ENCODE data around the gene SLC8A1. TPM values are rescaled to one million over a fixed set of nuclear protein-coding genes. Genes with fewer than 3 reads are reported as not detected.

Gene SLC8A1
- total RNA-seq, 1 donor, result 82.9 TPM

- Histone ChIP-seq H4K20me1 (ENCODE audit: insufficient read depth, low read length) (no peaks in the 10 kb centered on the region), H3K4me1 (ENCODE audit: insufficient read depth, low read length) (peaks cover 27% of the 10 kb centered on the region), H3K4me2 (ENCODE audit: insufficient read depth, low read length) (no peak overlapping the region), H3K79me2 (ENCODE audit: insufficient read depth, low read length) (peaks cover 78% of the 10 kb centered on the region), H3K9me3 (ENCODE audit: low read depth, low read length) (no peaks in the 10 kb centered on the region), H3K27me3 (ENCODE audit: insufficient read depth, low read length) (no peaks in the 10 kb centered on the region), H2AFZ (ENCODE audit: low read length) (peak overlapping the region; percentile 10), H3K4me3 (ENCODE audit: insufficient read depth, low read length) (no peak overlapping the region), H3K27ac (ENCODE audit: low read depth, low read length) (no peak overlapping the region), H3K36me3 (ENCODE audit: insufficient read depth, low read length) (no peaks in the 10 kb centered on the region)
- no peak for DNase-seq (ENCODE audit: insufficient read length, low spot score, missing footprints)
- TF ChIP-seq, protein P1, sequence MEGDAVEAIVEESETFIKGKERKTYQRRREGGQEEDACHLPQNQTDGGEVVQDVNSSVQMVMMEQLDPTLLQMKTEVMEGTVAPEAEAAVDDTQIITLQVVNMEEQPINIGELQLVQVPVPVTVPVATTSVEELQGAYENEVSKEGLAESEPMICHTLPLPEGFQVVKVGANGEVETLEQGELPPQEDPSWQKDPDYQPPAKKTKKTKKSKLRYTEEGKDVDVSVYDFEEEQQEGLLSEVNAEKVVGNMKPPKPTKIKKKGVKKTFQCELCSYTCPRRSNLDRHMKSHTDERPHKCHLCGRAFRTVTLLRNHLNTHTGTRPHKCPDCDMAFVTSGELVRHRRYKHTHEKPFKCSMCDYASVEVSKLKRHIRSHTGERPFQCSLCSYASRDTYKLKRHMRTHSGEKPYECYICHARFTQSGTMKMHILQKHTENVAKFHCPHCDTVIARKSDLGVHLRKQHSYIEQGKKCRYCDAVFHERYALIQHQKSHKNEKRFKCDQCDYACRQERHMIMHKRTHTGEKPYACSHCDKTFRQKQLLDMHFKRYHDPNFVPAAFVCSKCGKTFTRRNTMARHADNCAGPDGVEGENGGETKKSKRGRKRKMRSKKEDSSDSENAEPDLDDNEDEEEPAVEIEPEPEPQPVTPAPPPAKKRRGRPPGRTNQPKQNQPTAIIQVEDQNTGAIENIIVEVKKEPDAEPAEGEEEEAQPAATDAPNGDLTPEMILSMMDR (IDR thresholded peaks at IDR 0.05; ENCODE audit: extremely low read depth, low read depth, low read length), result no peak
These were observed 11.1 kb downstream of the SLC8A1 start for GRCh38 chr2:40440835-40441234.

DNA sequence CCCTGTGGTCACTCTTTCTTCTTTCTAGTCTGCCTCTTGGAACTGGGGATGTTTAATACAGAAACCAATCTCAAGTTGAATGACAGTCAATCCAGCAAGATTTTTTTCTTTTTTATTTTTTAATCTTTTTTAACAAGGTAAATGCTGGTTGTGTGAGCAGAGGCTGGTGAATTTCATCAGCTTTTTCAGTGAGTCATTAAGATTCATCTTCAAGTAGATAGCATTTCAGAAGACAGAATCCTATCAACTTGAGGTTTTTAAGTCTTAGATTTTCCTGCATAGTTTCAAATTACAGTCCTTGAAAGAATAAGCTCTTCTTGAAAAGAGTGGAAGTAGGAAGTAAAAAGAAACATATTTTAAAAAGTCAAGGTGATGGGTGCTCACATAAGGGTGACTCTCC is 12.4 kb downstream of the SLC8A1 start:
- H3K4me3 ChIP-seq (ENCODE audit: insufficient read depth, low read length), result no peak overlapping the region
- H3K9me3 ChIP-seq (ENCODE audit: low read depth, low read length), result no peaks in the 10 kb centered on the region
- H4K20me1 ChIP-seq (ENCODE audit: insufficient read depth, low read length), result no peaks in the 10 kb centered on the region
- DNase-seq (ENCODE audit: insufficient read length, low spot score, missing footprints), result no peak
- peaks cover 40% of the 10 kb centered on the region for H3K4me1 ChIP-seq (ENCODE audit: insufficient read depth, low read length)
- H3K79me2 ChIP-seq (ENCODE audit: insufficient read depth, low read length), result peaks cover 66% of the 10 kb centered on the region
- H3K27me3 ChIP-seq (ENCODE audit: insufficient read depth, low read length), result no peaks in the 10 kb centered on the region
- H3K4me2 ChIP-seq (ENCODE audit: insufficient read depth, low read length), result peak overlapping the region; percentile 9
- H3K36me3 ChIP-seq (ENCODE audit: insufficient read depth, low read length), result no peaks in the 10 kb centered on the region
- H3K27ac ChIP-seq (ENCODE audit: low read depth, low read length), result peak overlapping the region; percentile 33
- TF ChIP-seq, protein P1 (IDR thresholded peaks at IDR 0.05; ENCODE audit: extremely low read depth, low read depth, low read length), result no peak
- no peak overlapping the region for H2AFZ ChIP-seq (ENCODE audit: low read length)

DNA sequence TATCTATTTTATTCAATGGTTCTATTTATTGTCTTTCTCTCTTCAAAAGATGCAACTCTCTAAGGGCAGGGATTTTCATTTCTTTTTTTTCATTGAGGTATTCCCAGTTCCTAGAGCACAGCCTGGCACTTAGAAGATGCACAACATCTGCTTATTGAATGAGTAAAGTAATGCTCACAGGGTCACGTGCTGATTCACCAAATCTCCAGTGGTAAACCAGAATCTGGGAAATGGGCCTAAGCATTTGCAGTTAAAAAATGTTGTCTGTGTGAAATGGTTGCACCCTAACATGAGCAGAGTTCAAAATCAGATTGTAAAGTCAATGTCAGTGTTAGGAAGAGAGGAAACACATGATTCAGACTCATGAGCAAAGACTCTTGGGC is 15.8 kb downstream of the SLC8A1 start:
- H3K27ac ChIP-seq (ENCODE audit: low read depth, low read length), result peak overlapping the region; percentile 91
- H2AFZ ChIP-seq (ENCODE audit: low read length), result no peak overlapping the region
- peaks cover 74% of the 10 kb centered on the region for H3K4me1 ChIP-seq (ENCODE audit: insufficient read depth, low read length)
- no peak for DNase-seq (ENCODE audit: insufficient read length, low spot score, missing footprints)
- peaks cover 2% of the 10 kb centered on the region for H4K20me1 ChIP-seq (ENCODE audit: insufficient read depth, low read length)
- H3K4me3 ChIP-seq (ENCODE audit: insufficient read depth, low read length), result no peak overlapping the region
- no peaks in the 10 kb centered on the region for H3K27me3 ChIP-seq (ENCODE audit: insufficient read depth, low read length)
- H3K4me2 ChIP-seq (ENCODE audit: insufficient read depth, low read length), result no peak overlapping the region
- H3K9me3 ChIP-seq (ENCODE audit: low read depth, low read length), result no peaks in the 10 kb centered on the region
- no peaks in the 10 kb centered on the region for H3K36me3 ChIP-seq (ENCODE audit: insufficient read depth, low read length)
- H3K79me2 ChIP-seq (ENCODE audit: insufficient read depth, low read length), result peaks cover 61% of the 10 kb centered on the region
- TF ChIP-seq, protein P1 (IDR thresholded peaks at IDR 0.05; ENCODE audit: extremely low read depth, low read depth, low read length), result no peak

- H3K27ac ChIP-seq (ENCODE audit: low read depth, low read length), result peak overlapping the region; percentile 91
- TF ChIP-seq, protein P1 (IDR thresholded peaks at IDR 0.05; ENCODE audit: extremely low read depth, low read depth, low read length), result no peak
- H3K27me3 ChIP-seq (ENCODE audit: insufficient read depth, low read length), result no peaks in the 10 kb centered on the region
- no peak overlapping the region for H2AFZ ChIP-seq (ENCODE audit: low read length)
- no peaks in the 10 kb centered on the region for H3K9me3 ChIP-seq (ENCODE audit: low read depth, low read length)
- no peak overlapping the region for H3K4me3 ChIP-seq (ENCODE audit: insufficient read depth, low read length)
- peak overlapping the region; percentile 52 for H3K4me2 ChIP-seq (ENCODE audit: insufficient read depth, low read length)
- no peaks in the 10 kb centered on the region for H3K36me3 ChIP-seq (ENCODE audit: insufficient read depth, low read length)
- DNase-seq (ENCODE audit: insufficient read length, low spot score, missing footprints), result no peak
- peaks cover 62% of the 10 kb centered on the region for H3K79me2 ChIP-seq (ENCODE audit: insufficient read depth, low read length)
- peaks cover 77% of the 10 kb centered on the region for H3K4me1 ChIP-seq (ENCODE audit: insufficient read depth, low read length)
- peaks cover 2% of the 10 kb centered on the region for H4K20me1 ChIP-seq (ENCODE audit: insufficient read depth, low read length)
These were observed 16.3 kb downstream of the SLC8A1 start for GRCh38 chr2:40435426-40436092.

All from osteoblast (primary cell).